Stomach (tissue), 9 donors: Measurements from ENCODE around the gene RBM43. TPM values are rescaled to one million over a fixed set of nuclear protein-coding genes. Genes with fewer than 3 reads are reported as not detected.

Experiments used
- DNase-seq, 2 donors: peaks; one replicate each; pipeline versions ENCODE4 v3.0.0 to v3.0.0-alpha.2; 2013 to 2019
- H3K27ac ChIP-seq, 5 donors: fragments of 200-600 bp in 4 of 5; sonication (generic) in 4 of 5; one replicate each; pipeline ENCODE4 v1.5.1; 2013 to 2019; ENCODE audit warnings: mild to moderate bottlenecking in 1 of 5, moderate library complexity in 1 of 5
- H3K27me3 ChIP-seq, 3 donors: fragments of 200-600 bp; sonication (generic); one replicate each; pipeline ENCODE4 v1.5.1; 2017 to 2019; ENCODE audit warnings: mixed run types in 1 of 3
- H3K36me3 ChIP-seq, 4 donors: fragments of 200-600 bp; sonication (generic); 1 replicate in 3 of 4; 2 replicates in 1 of 4; pipeline ENCODE4 v1.5.1; 2016 to 2019
- H3K4me1 ChIP-seq, 4 donors: fragments of 200-600 bp; sonication (generic); one replicate each; pipeline ENCODE4 v1.5.1; 2016 to 2019
- H3K4me3 ChIP-seq, 4 donors: fragments of 200-600 bp; sonication (generic) in 3 of 4; one replicate each; pipeline ENCODE4 v1.5.1; 2016 to 2019; ENCODE audit warnings: mild to moderate bottlenecking in 1 of 4
- H3K9me3 ChIP-seq, 4 donors: fragments of 200-600 bp; sonication (generic); one replicate each; pipeline ENCODE4 v1.5.1; 2016 to 2019
- EP300 ChIP-seq: sonication (generic); formaldehyde crosslinking; IDR thresholded peaks from one replicate; pipeline ENCODE4 v1.6.1; 2017; ENCODE audit warnings: antibody characterized with exemption
- POLR2A ChIP-seq, 4 donors: fragments of 450-650 bp; IDR thresholded peaks; one replicate each; pipeline ENCODE4 v1.6.1; 2016; ENCODE audit warnings: antibody characterized with exemption in 4 of 4, control low read depth in 2 of 4, mild to moderate bottlenecking in 1 of 4, moderate library complexity in 1 of 4
- POLR2AphosphoS5 ChIP-seq, 3 donors: sonication (generic); formaldehyde crosslinking; IDR thresholded peaks; one replicate each; pipeline ENCODE4 v1.6.1; 2016; ENCODE audit warnings: antibody characterized with exemption in 3 of 3
- WGBS, 5 donors: extraction: QIAGEN DNeasy Blood & Tissue Kit in 3 of 5; methylation state at CpG; one replicate each; pipeline versions ENCODE4 v1.1.5 to v1.1.7; 2013 to 2018; 5-methylcytosine and 5-hydroxymethylcytosine counted together
- intact Hi-C: fragments of 100-400 bp; cut with DNase I; formaldehyde crosslinking; loops from one replicate; pipeline ENCODE4 v1.15.1; 2023; ENCODE audit warnings: low total_unique reads
- polyA plus RNA-seq, 3 donors: library from polyadenylated mRNA; stranded (reverse); fragments of 200-250 nt; gene quantifications; one replicate each; pipeline ENCODE4 v1.2.3, GENCODE V29; 2013
- total RNA-seq, 5 donors: library from RNA; depleted of rRNA; stranded (reverse); fragments of >200 nt; gene quantifications; one replicate each; pipeline versions ENCODE4 v1.1.0 to v1.2.3, GENCODE V29; 2014 to 2016
- TF ChIP-seq, protein P1 (sequence below), 7 experiments: fragments of 450-650 bp in 4 of 7; fragments of 200-600 bp in 3 of 7; sonication (generic) in 3 of 7; IDR thresholded peaks; one replicate each; pipeline ENCODE4 v1.5.1; 2016 to 2019; ENCODE audit warnings: antibody characterized with exemption in 7 of 7, control low read depth in 2 of 7, mild to moderate bottlenecking in 1 of 7
- donor health status: healthy with polysubstance abuse.
- donor health status: Bipolar disorder and iron deficiency.
- donor health status: healthy.

Gene RBM43
- total and polyA plus RNA-seq, 8 donors, result 1.3 to 10.8 (median 1.8) TPM

DNA sequence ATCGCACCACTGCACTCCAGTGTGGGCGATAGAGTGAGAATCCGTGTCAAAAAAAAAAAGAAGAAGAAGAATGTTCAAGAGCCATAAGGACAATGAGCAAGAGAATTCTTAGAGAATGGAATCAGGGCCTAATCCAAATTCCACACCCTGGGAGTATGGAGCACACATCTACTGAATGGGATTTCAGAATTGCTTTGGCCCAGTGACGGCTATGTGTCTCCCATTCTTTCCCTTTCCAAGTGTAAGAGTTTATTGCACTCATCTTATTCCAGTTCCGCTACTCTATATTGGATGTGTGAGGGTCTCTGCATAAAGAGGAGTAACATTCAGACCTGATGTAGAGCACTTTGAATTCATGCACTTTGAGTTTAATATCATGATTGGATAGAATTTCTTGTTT lies 5.9 kb upstream of the RBM43 start:
- TF ChIP-seq, protein P1, sequence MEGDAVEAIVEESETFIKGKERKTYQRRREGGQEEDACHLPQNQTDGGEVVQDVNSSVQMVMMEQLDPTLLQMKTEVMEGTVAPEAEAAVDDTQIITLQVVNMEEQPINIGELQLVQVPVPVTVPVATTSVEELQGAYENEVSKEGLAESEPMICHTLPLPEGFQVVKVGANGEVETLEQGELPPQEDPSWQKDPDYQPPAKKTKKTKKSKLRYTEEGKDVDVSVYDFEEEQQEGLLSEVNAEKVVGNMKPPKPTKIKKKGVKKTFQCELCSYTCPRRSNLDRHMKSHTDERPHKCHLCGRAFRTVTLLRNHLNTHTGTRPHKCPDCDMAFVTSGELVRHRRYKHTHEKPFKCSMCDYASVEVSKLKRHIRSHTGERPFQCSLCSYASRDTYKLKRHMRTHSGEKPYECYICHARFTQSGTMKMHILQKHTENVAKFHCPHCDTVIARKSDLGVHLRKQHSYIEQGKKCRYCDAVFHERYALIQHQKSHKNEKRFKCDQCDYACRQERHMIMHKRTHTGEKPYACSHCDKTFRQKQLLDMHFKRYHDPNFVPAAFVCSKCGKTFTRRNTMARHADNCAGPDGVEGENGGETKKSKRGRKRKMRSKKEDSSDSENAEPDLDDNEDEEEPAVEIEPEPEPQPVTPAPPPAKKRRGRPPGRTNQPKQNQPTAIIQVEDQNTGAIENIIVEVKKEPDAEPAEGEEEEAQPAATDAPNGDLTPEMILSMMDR (IDR thresholded peaks at IDR 0.05), result no peak
- TF ChIP-seq POLR2AphosphoS5 (IDR thresholded peaks at IDR 0.05), result no peak
- no peak for TF ChIP-seq POLR2A (IDR thresholded peaks at IDR 0.05)
- no peak for TF ChIP-seq EP300
- peaks cover 0 to 5% (median under 1%) of the 10 kb centered on the region in 4 donors for H3K4me1 ChIP-seq
- 95 to 98% (median 97%) methylated on average over 5 of the region's 5 CpGs for WGBS, 5 donors
- no peaks in the 10 kb centered on the region for H3K27me3 ChIP-seq
- no peak overlapping the region for H3K27ac ChIP-seq
- intact Hi-C loops, result no loop called here
- peaks cover 0 to 30% (median 27%) of the 10 kb centered on the region in 4 donors for H3K36me3 ChIP-seq
- H3K9me3 ChIP-seq, result no peaks in the 10 kb centered on the region
- DNase-seq, result no peak
- H3K4me3 ChIP-seq, result no peak overlapping the region

GRCh38 chr2:151265991-151266390 lies 4.3 kb upstream of the RBM43 start:
- Histone ChIP-seq H3K9me3 (no peaks in the 10 kb centered on the region), H3K4me1 (peaks cover 4 to 13% (median 6%) of the 10 kb centered on the region in 4 donors), H3K27ac (no peak overlapping the region), H3K36me3 (peaks cover 0 to 16% (median 15%) of the 10 kb centered on the region in 4 donors), H3K27me3 (no peaks in the 10 kb centered on the region), H3K4me3 (no peak overlapping the region)
- no peak for TF ChIP-seq POLR2AphosphoS5 (IDR thresholded peaks at IDR 0.05)
- no peak for TF ChIP-seq POLR2A (IDR thresholded peaks at IDR 0.05)
- TF ChIP-seq, protein P1 (IDR thresholded peaks at IDR 0.05), result no peak
- no peak for TF ChIP-seq EP300
- intact Hi-C loops, result no loop called here
- DNase-seq, result no peak

- peaks cover 9 to 28% (median 17%) of the 10 kb centered on the region in 4 donors for H3K4me1 ChIP-seq
- no peak overlapping the region for H3K4me3 ChIP-seq
- H3K9me3 ChIP-seq, result no peaks in the 10 kb centered on the region
- intact Hi-C loops, result no loop called here
- no peaks in the 10 kb centered on the region for H3K36me3 ChIP-seq
- no peaks in the 10 kb centered on the region for H3K27me3 ChIP-seq
- WGBS, 5 donors, result 40 to 60% (median 50%) methylated on average over 7 of the region's 7 CpGs
- TF ChIP-seq POLR2AphosphoS5 (IDR thresholded peaks at IDR 0.05) (no peak), EP300 (no peak), POLR2A (IDR thresholded peaks at IDR 0.05) (no peak)
- TF ChIP-seq, protein P1 (IDR thresholded peaks at IDR 0.05), result no peak
- peak in 1 of 2 donors; percentile 34 for DNase-seq
- peak overlapping the region in 1 of 5 donors; percentile 16 for H3K27ac ChIP-seq
Measured at GRCh38 chr2:151264157-151264825, 2.6 kb upstream of the RBM43 start.

DNA sequence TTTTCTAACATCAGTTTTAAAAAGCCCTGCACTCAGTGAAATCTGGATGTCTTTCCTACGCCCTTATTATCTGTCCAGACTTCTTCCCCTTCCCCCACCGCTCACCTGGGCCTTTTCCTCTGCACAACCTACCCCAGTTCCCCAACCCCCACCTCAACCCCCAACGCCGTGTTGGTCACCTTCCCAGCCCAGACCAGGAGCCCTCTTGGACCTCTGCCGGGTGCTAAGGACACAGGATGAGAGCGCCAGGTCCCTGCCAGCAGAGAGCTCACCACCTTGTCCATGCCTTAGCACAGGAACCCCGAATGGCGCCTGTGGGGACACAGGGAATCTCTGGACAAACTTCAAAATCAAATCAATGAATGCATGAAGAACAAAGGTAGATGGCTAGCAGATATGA lies 966 bp upstream of the RBM43 start:
- peak overlapping the region in 1 of 5 donors; percentile 98 for H3K27ac ChIP-seq
- no peak for TF ChIP-seq POLR2AphosphoS5 (IDR thresholded peaks at IDR 0.05)
- TF ChIP-seq EP300, result no peak
- TF ChIP-seq, protein P1 (IDR thresholded peaks at IDR 0.05), result no peak
- no peak for TF ChIP-seq POLR2A (IDR thresholded peaks at IDR 0.05)
- H3K36me3 ChIP-seq, result no peaks in the 10 kb centered on the region
- no peak overlapping the region for H3K4me3 ChIP-seq
- H3K4me1 ChIP-seq, result peaks cover 9 to 38% (median 24%) of the 10 kb centered on the region in 4 donors
- WGBS, 5 donors, result 78 to 89% (median 82%) methylated on average over 8 of the region's 8 CpGs
- H3K9me3 ChIP-seq, result no peaks in the 10 kb centered on the region
- DNase-seq, result no peak
- intact Hi-C loops, result no loop called here
- no peaks in the 10 kb centered on the region for H3K27me3 ChIP-seq
